H1 (cell line): ENCODE results near the gene SPDYE1. TPM values are rescaled to one million over a fixed set of nuclear protein-coding genes. Genes with fewer than 3 reads are reported as not detected.

Experiments used
- CTCF ChIA-PET: fragments of 300-600 bp; sonication (Branson Sonifier 250); formaldehyde crosslinking; loops from one replicate; lab custom pipeline; 2021; ENCODE audit not compliant: partially characterized antibody; lab: Charles Lee
- POLR2A ChIA-PET: fragments of 300-600 bp; sonication (Branson Sonifier 250); formaldehyde crosslinking; loops from one replicate; lab custom pipeline; 2021; ENCODE audit warnings: inconsistent platforms; ENCODE audit not compliant: partially characterized antibody; lab: Charles Lee
- DNase-seq, 2 experiments: peaks; one replicate each; pipeline versions ENCODE4 v3.0.0 to v3.0.0-alpha.2; 2010 to 2022; ENCODE audit warnings: low spot score in 2 of 2, low read depth in 1 of 2, mixed read lengths in 1 of 2
- FAIRE-seq: peaks from 2 replicates; lab custom pipeline; 2011; peaks lifted over from hg19 to GRCh38; lab: Jason Lieb, UNC
- H2AFZ ChIP-seq: 2 replicates; pipeline ENCODE4 v1.8.1; 2012; ENCODE audit warnings: low read length, inconsistent platforms
- H2AK5ac ChIP-seq: 2 replicates; pipeline ENCODE4 v1.6.1; 2013; ENCODE audit warnings: low read depth, low read length
- H2BK120ac ChIP-seq: replicated peaks from 2 replicates; pipeline ENCODE3; 2013; ENCODE audit warnings: low read depth, low read length, inconsistent platforms
- H2BK12ac ChIP-seq: 2 replicates; pipeline ENCODE4 v1.6.1; 2013; ENCODE audit warnings: low read depth, low read length
- H2BK15ac ChIP-seq: 2 replicates; pipeline ENCODE4 v1.6.1; 2013; ENCODE audit warnings: low read length
- H2BK20ac ChIP-seq: 2 replicates; pipeline ENCODE4 v1.6.1; 2013; ENCODE audit warnings: low read length
- H2BK5ac ChIP-seq: 2 replicates; pipeline ENCODE4 v1.6.1; 2013; ENCODE audit warnings: low read depth, low read length
- H3K14ac ChIP-seq: 2 replicates; pipeline ENCODE4 v1.6.1; 2013; ENCODE audit warnings: inconsistent platforms; ENCODE audit not compliant: insufficient read length
- H3K18ac ChIP-seq: 2 replicates; pipeline ENCODE4 v1.6.1; 2013; ENCODE audit warnings: low read length; ENCODE audit errors: extremely low read depth
- H3K23ac ChIP-seq: 2 replicates; pipeline ENCODE4 v1.6.1; 2013; ENCODE audit warnings: inconsistent platforms; ENCODE audit not compliant: insufficient read length
- H3K23me2 ChIP-seq: 2 replicates; pipeline ENCODE4 v1.6.1; 2013; ENCODE audit warnings: low read depth, low read length
- H3K27ac ChIP-seq: 2 replicates; pipeline ENCODE4 v1.6.1; 2011; ENCODE audit warnings: low read depth, low read length, inconsistent platforms
- H3K27me3 ChIP-seq, 4 experiments: replicated peaks in 1 of 4; 1 replicate in 1 of 4; 2 replicates in 3 of 4; pipeline versions ENCODE4 v1.6.1 to v1.8.1; 2011 to 2013; ENCODE audit warnings: low read length in 3 of 4, mild to moderate bottlenecking in 3 of 4, inconsistent platforms in 2 of 4, mixed read lengths in 2 of 4, moderate library complexity in 1 of 4; ENCODE audit not compliant: control insufficient read depth in 3 of 4, insufficient read depth in 3 of 4; ENCODE audit errors: extremely low read depth in 1 of 4
- H3K36me3 ChIP-seq, 4 experiments: 2 replicates each; pipeline versions ENCODE4 v1.6.1 to v1.8.1; 2011 to 2013; ENCODE audit warnings: mild to moderate bottlenecking in 4 of 4, low read length in 3 of 4, moderate library complexity in 2 of 4, control low read depth in 1 of 4, inconsistent platforms in 1 of 4; ENCODE audit not compliant: insufficient read depth in 4 of 4, control insufficient read depth in 2 of 4
- H3K4ac ChIP-seq: replicated peaks from 2 replicates; pipeline ENCODE3; 2013; ENCODE audit warnings: low read length, low read depth, mixed read lengths, inconsistent platforms; ENCODE audit not compliant: insufficient read length
- H3K4me1 ChIP-seq, 4 experiments: replicated peaks in 1 of 4; 1 replicate in 1 of 4; 2 replicates in 3 of 4; pipeline versions ENCODE4 v1.6.1 to v1.8.1; 2011 to 2013; ENCODE audit warnings: low read length in 3 of 4, inconsistent platforms in 2 of 4, mixed read lengths in 1 of 4; ENCODE audit not compliant: insufficient read depth in 4 of 4, control insufficient read depth in 3 of 4
- H3K4me2 ChIP-seq, 2 experiments: 2 replicates each; pipeline versions ENCODE4 v1.6.1 to v1.8.1; 2011 to 2013; ENCODE audit warnings: low read depth in 2 of 2, low read length in 2 of 2, control low read depth in 1 of 2, inconsistent platforms in 1 of 2, mild to moderate bottlenecking in 1 of 2; ENCODE audit not compliant: insufficient read depth in 1 of 2
- H3K4me3 ChIP-seq, 4 experiments: fragments of 200-600, 300-600 bp in 1 of 4; sonication (generic), shearing (Covaris generic), sonication (Bioruptor Twin) in 1 of 4; 2 replicates each; pipeline versions ENCODE4 v1.5.1 to v1.8.1; 2011 to 2016; ENCODE audit warnings: low read length in 4 of 4, low read depth in 3 of 4, control low read depth in 2 of 4, inconsistent platforms in 2 of 4, mild to moderate bottlenecking in 2 of 4, mixed read lengths in 1 of 4, moderate library complexity in 1 of 4; ENCODE audit not compliant: insufficient read depth in 2 of 4; ENCODE audit errors: extremely low read depth in 1 of 4
- H3K56ac ChIP-seq: replicated peaks from 2 replicates; pipeline ENCODE3; 2013; ENCODE audit warnings: low read depth, mild to moderate bottlenecking, mixed read lengths, low read length, inconsistent platforms; ENCODE audit not compliant: insufficient read length
- H3K79me1 ChIP-seq: 2 replicates; pipeline ENCODE4 v1.6.1; 2013; ENCODE audit warnings: low read depth, low read length, control low read depth
- H3K79me2 ChIP-seq, 2 experiments: 2 replicates each; pipeline versions ENCODE4 v1.6.1 to v1.8.1; 2012 to 2013; ENCODE audit warnings: low read length in 2 of 2, mild to moderate bottlenecking in 2 of 2, inconsistent platforms in 1 of 2; ENCODE audit not compliant: insufficient read depth in 2 of 2, control insufficient read depth in 1 of 2
- H3K9ac ChIP-seq, 4 experiments: replicated peaks in 1 of 4; 1 replicate in 1 of 4; 2 replicates in 3 of 4; pipeline versions ENCODE4 v1.6.1 to v1.8.1; 2011 to 2013; ENCODE audit warnings: low read depth in 3 of 4, low read length in 3 of 4, control low read depth in 2 of 4, mild to moderate bottlenecking in 2 of 4, moderate library complexity in 2 of 4, inconsistent platforms in 1 of 4; ENCODE audit errors: extremely low read depth in 1 of 4
- H3K9me3 ChIP-seq, 2 experiments: 2 replicates each; pipeline versions ENCODE4 v1.6.1 to v1.8.1; 2012 to 2013; ENCODE audit warnings: mild to moderate bottlenecking in 2 of 2, moderate library complexity in 2 of 2, control low read depth in 1 of 2, inconsistent platforms in 1 of 2, low read depth in 1 of 2, low read length in 1 of 2, mixed read lengths in 1 of 2; ENCODE audit not compliant: insufficient read depth in 2 of 2
- H4K20me1 ChIP-seq, 2 experiments: replicated peaks in 1 of 2; 2 replicates each; pipeline versions ENCODE3 to v1.8.1; 2011 to 2013; ENCODE audit warnings: inconsistent platforms in 2 of 2, low read length in 2 of 2, mild to moderate bottlenecking in 1 of 2; ENCODE audit not compliant: insufficient read depth in 2 of 2, control insufficient read depth in 1 of 2
- H4K5ac ChIP-seq: 2 replicates; pipeline ENCODE4 v1.6.1; 2013; ENCODE audit warnings: low read length, low read depth, mixed read lengths, inconsistent platforms; ENCODE audit not compliant: insufficient read length
- H4K8ac ChIP-seq: 2 replicates; pipeline ENCODE4 v1.8.0; 2013; ENCODE audit warnings: mild to moderate bottlenecking, moderate library complexity, low read length, inconsistent platforms; ENCODE audit not compliant: insufficient read depth; ENCODE audit errors: extremely low read depth
- H4K91ac ChIP-seq: replicated peaks from 2 replicates; pipeline ENCODE3; 2013; ENCODE audit warnings: low read length, mixed read lengths, inconsistent platforms; ENCODE audit not compliant: insufficient read length
- BRCA1 ChIP-seq: IDR thresholded peaks from 2 replicates; pipeline ENCODE4 v1.6.1; 2012; ENCODE audit warnings: low read depth, low read length, improper control_type of control experiment
- CBX5 ChIP-seq: fragments of 300-800, 300-1000 bp; sonication (generic); IDR thresholded peaks from 2 replicates; pipeline ENCODE4 v1.7.1; 2016; ENCODE audit warnings: antibody characterized with exemption, low read length, low read depth
- CTBP2 ChIP-seq: IDR thresholded peaks from 2 replicates; pipeline ENCODE4 v1.7.0; 2011; ENCODE audit warnings: borderline replicate concordance, mild to moderate bottlenecking, moderate library complexity, mixed read lengths, low read length; ENCODE audit not compliant: insufficient read depth, insufficient read length
- EGR1 ChIP-seq: IDR thresholded peaks from 2 replicates; pipeline ENCODE4 v1.6.1; 2011; ENCODE audit warnings: low read depth, low read length, borderline replicate concordance
- HDAC2 ChIP-seq, 2 experiments: fragments of 300-600 bp in 1 of 2; sonication (generic) in 1 of 2; IDR thresholded peaks; 2 replicates each; pipeline ENCODE4 v1.6.1; 2011 to 2012; ENCODE audit warnings: low read depth in 2 of 2, low read length in 2 of 2, mild to moderate bottlenecking in 2 of 2, moderate library complexity in 2 of 2, borderline replicate concordance in 1 of 2, inconsistent platforms in 1 of 2
- PHF8 ChIP-seq: fragments of 200-600 bp; sonication (generic); conservative IDR thresholded peaks from 2 replicates; pipeline ENCODE4 v1.7.1; 2012; ENCODE audit warnings: low read depth, mild to moderate bottlenecking, inconsistent platforms, low read length, moderate library complexity
- RXRA ChIP-seq: IDR thresholded peaks from 2 replicates; pipeline ENCODE4 v1.6.1; 2011; ENCODE audit warnings: low read depth, mild to moderate bottlenecking, low read length, moderate library complexity; ENCODE audit not compliant: insufficient read depth
- SP2 ChIP-seq: IDR thresholded peaks from 2 replicates; pipeline ENCODE4 v1.6.1; 2012; ENCODE audit warnings: mild to moderate bottlenecking, low read length, inconsistent platforms
- SUZ12 ChIP-seq: fragments of 200-600 bp; sonication (generic); IDR thresholded peaks from 2 replicates; pipeline ENCODE4 v1.6.1; 2012; ENCODE audit warnings: mild to moderate bottlenecking, inconsistent platforms, low read length, moderate library complexity, mixed read lengths
- TEAD4 ChIP-seq: IDR thresholded peaks from 2 replicates; pipeline ENCODE4 v1.6.1; 2012; ENCODE audit warnings: low read depth, low read length, inconsistent platforms, mixed read lengths
- WGBS, 2 experiments: shearing (Covaris generic) in 1 of 2; methylation state at CpG; one replicate each; pipeline versions ENCODE4 v1.1.6 to v1.1.7; 2013 to 2015; ENCODE audit warnings: low lambda C conversion rate in 2 of 2, mixed read lengths in 2 of 2, inconsistent platforms in 1 of 2, low coverage in 1 of 2, missing lambda C conversion rate in 1 of 2; ENCODE audit not compliant: insufficient replicate concordance in 2 of 2, insufficient coverage in 1 of 2, insufficient read length in 1 of 2; ENCODE audit errors: extremely low coverage in 1 of 2, missing lambda C conversion rate in 1 of 2; 5-methylcytosine and 5-hydroxymethylcytosine counted together
- polyA plus RNA-seq, 7 experiments: library from polyadenylated mRNA; depleted of rRNA in 3 of 7; stranded (reverse) in 5 of 7; unstranded in 2 of 7; fragments of >200 nt in 5 of 7; fragments of 200-250 nt in 2 of 7; gene quantifications; 1 replicate in 5 of 7; 2 replicates in 1 of 7; 4 replicates in 1 of 7; pipeline versions ENCODE4 v1.2.1 to v1.2.3, GENCODE V29; 2011 to 2013; ENCODE audit warnings: missing spikeins in 2 of 7, mixed read lengths in 2 of 7
- total RNA-seq: library from RNA; stranded (reverse); fragmentation: NEBNext Ultra II Directional; extraction: Animal tissue kit (Norgen Biotek cat#: 25700); gene quantifications from 2 replicates; pipeline ENCODE4 v1.2.1, GENCODE V29; 2021

SPDYE1 gene
- total and polyA plus RNA-seq, 2 of the 8 experiments (the other 6 are each of a cell fraction or from before 2014, with no cell fraction given), result not detected

GRCh38 chr7:44044315-44045225 lies 46.9 kb downstream of the SPDYE1 start, which contains the start of gene DBNL:
Gene DBNL (plus strand): TSS chr7:44044702. CDS start chr7:44044738, 36 bp downstream.
- Histone ChIP-seq H3K9me3 (no peaks in the 10 kb centered on the region), H2BK5ac (peak within 1 kb of the TSS; percentile 60; the same call in 1 of the 2 replicates), H3K23ac (no peak within 1 kb of the TSS), H3K9ac (peak within 1 kb of the TSS; percentile 38 to 68 (median 48); a peak in 6 of 7 replicates), H4K91ac (peak within 1 kb of the TSS; percentile 91), H3K36me3 (peaks cover 0 to under 1% (median 0%) of the 10 kb centered on the region in 4 experiments; a peak in 1 of 8 replicates), H3K56ac (peak within 1 kb of the TSS; percentile 83), H3K79me1 (peaks cover 2% of the 10 kb centered on the region; the same call in 1 of the 2 replicates), H4K8ac (peak within 1 kb of the TSS; percentile 57), H3K23me2 (peaks cover 13% of the 10 kb centered on the region), H2BK20ac (no peak within 1 kb of the TSS), H3K79me2 (peaks cover 0 to 25% of the 10 kb centered on the region in 2 experiments; a peak in 2 of 4 replicates), H4K5ac (peak within 1 kb of the TSS; percentile 87), H3K4me2 (peak within 1 kb of the TSS; percentile 87 to 89), H3K4ac (peak within 1 kb of the TSS; percentile 44), H2AFZ (peak within 1 kb of the TSS; percentile 95), H3K14ac (no peak within 1 kb of the TSS), H2BK15ac (no peak within 1 kb of the TSS), H4K20me1 (peaks cover 0 to 7% of the 10 kb centered on the region in 2 experiments), H3K18ac (peak within 1 kb of the TSS; percentile 42), H2BK120ac (no peak within 1 kb of the TSS), H3K4me3 (peak within 1 kb of the TSS; percentile 79 to 92 (median 83)), H2AK5ac (no peak within 1 kb of the TSS), H3K4me1 (peaks cover 0 to 6% (median 0%) of the 10 kb centered on the region in 4 experiments; a peak in 3 of 7 replicates), H3K27ac (no peak within 1 kb of the TSS), H2BK12ac (no peak within 1 kb of the TSS), H3K27me3 (no peaks in the 10 kb centered on the region; a peak in 2 of 7 replicates)
- POLR2A ChIA-PET, result interaction anchor here (0.6 to 2.8 kb wide), 7 partner anchors 10 to 141 kb away, joined by 3 to 16 read pairs (median 4); partner anchors contain the start of gene PGAM2
- CTCF ChIA-PET, result interaction anchor here (0.6 to 2.2 kb wide), 7 partner anchors 19 to 87 kb away, joined by 3 to 9 read pairs (median 5); no protein-coding TSS in a partner anchor
- DNase-seq (peak; percentile 44 to 97), FAIRE-seq (no peak)
- WGBS, 2 experiments, result 2% methylated on average over 48 of the region's 74 CpGs; no CpG with 5 or more reads in 1 of the 2 experiments
- TF ChIP-seq PHF8, result peak; percentile 56
- TF ChIP-seq RXRA, result no peak
- peak; percentile 73 for TF ChIP-seq CTBP2
- TF ChIP-seq BRCA1, result no peak
- TF ChIP-seq SUZ12, result no peak
- TF ChIP-seq TEAD4, result no peak
- TF ChIP-seq SP2, result no peak
- peak in 1 of 2 experiments; percentile 92; a peak in 2 of 4 replicates for TF ChIP-seq HDAC2 (IDR thresholded peaks at IDR 0.05; ENCODE audit: borderline replicate concordance in 1 of 2, low read depth in 2 of 2, low read length in 2 of 2)
- TF ChIP-seq EGR1, result peak; percentile 32; the same call in 1 of the 2 replicates
- no peak for TF ChIP-seq CBX5
